Lower leg skin (tissue), 3 donors: ENCODE measurements around the gene ZNF317.

Experiments used
- POLR2A ChIP-seq, 2 donors: fragments of 450-650 bp; IDR thresholded peaks; one replicate each; pipeline ENCODE4 v1.6.1; 2016 to 2017; ENCODE audit warnings: antibody characterized with exemption in 2 of 2, mild to moderate bottlenecking in 1 of 2, moderate library complexity in 1 of 2
- TF ChIP-seq, protein P1 (sequence below), 3 donors: fragments of 450-650 bp; IDR thresholded peaks; one replicate each; pipeline ENCODE4 v1.5.1; 2016; ENCODE audit warnings: antibody characterized with exemption in 3 of 3, mild to moderate bottlenecking in 3 of 3, moderate library complexity in 2 of 3

- TF ChIP-seq, protein P1, sequence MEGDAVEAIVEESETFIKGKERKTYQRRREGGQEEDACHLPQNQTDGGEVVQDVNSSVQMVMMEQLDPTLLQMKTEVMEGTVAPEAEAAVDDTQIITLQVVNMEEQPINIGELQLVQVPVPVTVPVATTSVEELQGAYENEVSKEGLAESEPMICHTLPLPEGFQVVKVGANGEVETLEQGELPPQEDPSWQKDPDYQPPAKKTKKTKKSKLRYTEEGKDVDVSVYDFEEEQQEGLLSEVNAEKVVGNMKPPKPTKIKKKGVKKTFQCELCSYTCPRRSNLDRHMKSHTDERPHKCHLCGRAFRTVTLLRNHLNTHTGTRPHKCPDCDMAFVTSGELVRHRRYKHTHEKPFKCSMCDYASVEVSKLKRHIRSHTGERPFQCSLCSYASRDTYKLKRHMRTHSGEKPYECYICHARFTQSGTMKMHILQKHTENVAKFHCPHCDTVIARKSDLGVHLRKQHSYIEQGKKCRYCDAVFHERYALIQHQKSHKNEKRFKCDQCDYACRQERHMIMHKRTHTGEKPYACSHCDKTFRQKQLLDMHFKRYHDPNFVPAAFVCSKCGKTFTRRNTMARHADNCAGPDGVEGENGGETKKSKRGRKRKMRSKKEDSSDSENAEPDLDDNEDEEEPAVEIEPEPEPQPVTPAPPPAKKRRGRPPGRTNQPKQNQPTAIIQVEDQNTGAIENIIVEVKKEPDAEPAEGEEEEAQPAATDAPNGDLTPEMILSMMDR (IDR thresholded peaks at IDR 0.05): no peak
- no peak for TF ChIP-seq POLR2A (IDR thresholded peaks at IDR 0.05)
Observed at GRCh38 chr19:9183000-9183399, 42.8 kb downstream of the ZNF317 start.
